ENCODE measurements around the gene PGS1.

PGS1 gene

DNA sequence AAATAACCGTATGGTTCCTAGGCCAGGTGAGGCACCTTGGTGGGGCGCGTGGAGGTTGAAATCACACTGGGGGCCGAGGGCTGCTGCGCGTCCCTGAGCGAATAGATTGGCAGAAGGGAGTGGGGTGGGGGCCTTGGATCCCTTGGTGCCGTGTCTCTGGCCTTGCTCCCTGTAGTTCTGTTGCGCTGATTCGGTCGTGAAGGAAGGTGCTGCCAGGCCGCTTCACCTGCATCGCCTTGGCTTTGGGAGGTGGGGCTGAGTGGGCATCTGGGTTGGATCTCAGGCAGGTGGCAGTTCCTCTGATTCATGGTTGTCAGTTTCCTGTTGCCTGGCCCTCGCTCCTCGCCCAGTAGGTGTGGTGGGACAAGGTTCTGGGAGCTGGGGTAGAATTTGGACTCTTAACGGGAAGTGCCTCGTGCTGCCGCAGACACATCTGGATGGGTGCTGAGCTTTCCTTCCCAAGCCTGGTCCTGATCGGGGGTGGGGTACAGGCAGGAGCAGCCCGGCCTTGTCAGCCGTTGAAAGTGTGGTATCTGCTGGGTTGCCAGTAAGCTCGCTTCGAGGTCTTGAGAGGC is 30.1 kb downstream of the PGS1 start:
- H3K4me3 ChIP-seq (ENCODE audit: low read length): no peak overlapping the region
- DNase-seq (ENCODE audit: low read depth): no peak
- TF ChIP-seq, protein P1, sequence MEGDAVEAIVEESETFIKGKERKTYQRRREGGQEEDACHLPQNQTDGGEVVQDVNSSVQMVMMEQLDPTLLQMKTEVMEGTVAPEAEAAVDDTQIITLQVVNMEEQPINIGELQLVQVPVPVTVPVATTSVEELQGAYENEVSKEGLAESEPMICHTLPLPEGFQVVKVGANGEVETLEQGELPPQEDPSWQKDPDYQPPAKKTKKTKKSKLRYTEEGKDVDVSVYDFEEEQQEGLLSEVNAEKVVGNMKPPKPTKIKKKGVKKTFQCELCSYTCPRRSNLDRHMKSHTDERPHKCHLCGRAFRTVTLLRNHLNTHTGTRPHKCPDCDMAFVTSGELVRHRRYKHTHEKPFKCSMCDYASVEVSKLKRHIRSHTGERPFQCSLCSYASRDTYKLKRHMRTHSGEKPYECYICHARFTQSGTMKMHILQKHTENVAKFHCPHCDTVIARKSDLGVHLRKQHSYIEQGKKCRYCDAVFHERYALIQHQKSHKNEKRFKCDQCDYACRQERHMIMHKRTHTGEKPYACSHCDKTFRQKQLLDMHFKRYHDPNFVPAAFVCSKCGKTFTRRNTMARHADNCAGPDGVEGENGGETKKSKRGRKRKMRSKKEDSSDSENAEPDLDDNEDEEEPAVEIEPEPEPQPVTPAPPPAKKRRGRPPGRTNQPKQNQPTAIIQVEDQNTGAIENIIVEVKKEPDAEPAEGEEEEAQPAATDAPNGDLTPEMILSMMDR (IDR thresholded peaks at IDR 0.05; ENCODE audit: insufficient read depth, low read depth, low read length, missing control alignments): no peak

DNA sequence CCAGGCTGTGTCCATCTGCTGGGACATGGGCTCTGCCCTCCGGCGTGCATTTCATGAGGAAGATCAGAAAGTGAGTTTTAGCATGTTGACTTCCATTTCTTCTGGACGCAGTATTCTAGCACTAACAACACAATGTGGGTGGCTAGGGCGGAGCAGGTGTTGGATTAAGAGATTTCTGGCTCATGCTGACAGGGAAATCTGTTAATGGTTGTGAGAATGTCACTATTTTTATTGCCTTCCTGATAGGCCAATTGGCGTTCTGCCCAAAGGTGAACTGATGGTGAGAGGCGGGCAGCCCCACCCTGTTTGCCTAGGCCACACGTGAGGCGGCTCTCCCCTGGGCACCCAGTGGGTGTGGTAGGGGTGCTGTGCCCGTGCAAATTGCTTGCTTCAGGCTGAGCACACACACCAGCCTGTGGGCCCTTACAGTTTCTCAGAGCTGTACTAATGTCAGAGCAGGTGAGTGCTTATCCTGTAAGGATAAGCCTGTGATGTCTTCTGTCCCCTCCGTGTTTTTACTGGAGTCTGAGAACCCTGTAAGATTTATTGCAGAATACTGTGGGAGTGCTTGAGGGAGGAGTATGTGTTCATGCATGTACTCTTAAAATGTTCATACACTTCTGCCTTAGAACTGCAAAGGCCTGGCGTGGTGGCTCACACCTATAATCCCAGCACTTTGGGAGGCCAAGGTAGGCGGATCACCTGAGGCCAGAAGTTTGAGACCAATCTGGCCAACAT is 30.9 kb downstream of the PGS1 start:
- no peak overlapping the region for H3K4me3 ChIP-seq (ENCODE audit: low read length)
- TF ChIP-seq, protein P1 (IDR thresholded peaks at IDR 0.05; ENCODE audit: insufficient read depth, low read depth, low read length, missing control alignments): no peak
- no peak for DNase-seq (ENCODE audit: low read depth)

DNA sequence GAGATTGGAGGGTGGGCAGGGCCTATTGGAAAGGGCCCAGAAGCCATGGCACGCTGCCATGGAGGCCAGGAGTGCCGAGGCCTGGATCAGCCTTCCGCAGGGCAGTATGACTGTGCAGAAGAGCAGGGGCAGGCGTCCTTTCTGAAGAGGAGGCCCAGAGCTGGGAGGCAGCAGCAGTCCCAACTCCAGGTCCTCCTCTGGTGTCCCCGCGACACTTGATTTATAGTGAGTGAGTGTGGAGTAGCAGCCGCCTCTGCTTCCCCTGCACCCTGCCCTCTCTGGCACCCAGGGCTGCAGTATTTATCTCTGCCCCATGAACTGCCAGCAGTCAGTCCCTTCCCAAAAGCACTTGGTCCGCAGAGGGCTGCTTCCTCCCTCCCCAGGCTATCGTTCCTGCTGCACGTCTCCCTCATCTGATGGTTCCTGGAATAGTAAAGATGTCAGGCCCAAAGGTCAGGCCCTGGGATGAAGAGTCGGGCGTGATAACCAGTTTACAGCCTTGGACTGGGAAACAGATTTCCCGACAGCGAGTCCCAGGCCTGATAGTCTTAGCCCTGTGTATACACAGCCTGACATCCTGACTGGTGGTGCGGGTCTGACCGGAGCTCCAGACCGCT is 32.9 kb downstream of the PGS1 start:
- DNase-seq (ENCODE audit: low read depth): no peak
- H3K4me3 ChIP-seq (ENCODE audit: low read length): no peak overlapping the region
- TF ChIP-seq, protein P1 (IDR thresholded peaks at IDR 0.05; ENCODE audit: insufficient read depth, low read depth, low read length, missing control alignments): no peak

DNA sequence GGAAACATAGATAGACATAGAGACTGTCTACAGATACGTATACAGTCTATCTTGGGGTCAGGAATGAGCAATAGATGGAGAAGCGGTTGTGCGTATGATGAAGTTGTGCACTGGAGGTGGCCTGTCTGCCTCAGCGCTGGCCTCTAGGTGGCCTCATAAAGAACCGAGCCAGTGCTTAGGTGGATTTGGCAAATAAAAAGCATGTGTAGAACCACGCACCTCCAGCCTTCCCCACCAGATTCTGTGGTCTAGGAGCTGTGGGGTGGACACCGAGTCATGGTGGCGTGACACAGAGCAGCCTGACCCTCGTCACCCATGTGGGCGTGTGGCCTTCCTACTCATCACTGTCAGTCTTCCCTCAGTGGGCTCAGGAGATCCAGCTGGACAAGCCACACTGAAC is 34.0 kb downstream of the PGS1 start:
- H3K4me3 ChIP-seq (ENCODE audit: low read length): no peak overlapping the region
- TF ChIP-seq, protein P1 (IDR thresholded peaks at IDR 0.05; ENCODE audit: insufficient read depth, low read depth, low read length, missing control alignments): peak; percentile 49
- DNase-seq (ENCODE audit: low read depth): no peak

DNA sequence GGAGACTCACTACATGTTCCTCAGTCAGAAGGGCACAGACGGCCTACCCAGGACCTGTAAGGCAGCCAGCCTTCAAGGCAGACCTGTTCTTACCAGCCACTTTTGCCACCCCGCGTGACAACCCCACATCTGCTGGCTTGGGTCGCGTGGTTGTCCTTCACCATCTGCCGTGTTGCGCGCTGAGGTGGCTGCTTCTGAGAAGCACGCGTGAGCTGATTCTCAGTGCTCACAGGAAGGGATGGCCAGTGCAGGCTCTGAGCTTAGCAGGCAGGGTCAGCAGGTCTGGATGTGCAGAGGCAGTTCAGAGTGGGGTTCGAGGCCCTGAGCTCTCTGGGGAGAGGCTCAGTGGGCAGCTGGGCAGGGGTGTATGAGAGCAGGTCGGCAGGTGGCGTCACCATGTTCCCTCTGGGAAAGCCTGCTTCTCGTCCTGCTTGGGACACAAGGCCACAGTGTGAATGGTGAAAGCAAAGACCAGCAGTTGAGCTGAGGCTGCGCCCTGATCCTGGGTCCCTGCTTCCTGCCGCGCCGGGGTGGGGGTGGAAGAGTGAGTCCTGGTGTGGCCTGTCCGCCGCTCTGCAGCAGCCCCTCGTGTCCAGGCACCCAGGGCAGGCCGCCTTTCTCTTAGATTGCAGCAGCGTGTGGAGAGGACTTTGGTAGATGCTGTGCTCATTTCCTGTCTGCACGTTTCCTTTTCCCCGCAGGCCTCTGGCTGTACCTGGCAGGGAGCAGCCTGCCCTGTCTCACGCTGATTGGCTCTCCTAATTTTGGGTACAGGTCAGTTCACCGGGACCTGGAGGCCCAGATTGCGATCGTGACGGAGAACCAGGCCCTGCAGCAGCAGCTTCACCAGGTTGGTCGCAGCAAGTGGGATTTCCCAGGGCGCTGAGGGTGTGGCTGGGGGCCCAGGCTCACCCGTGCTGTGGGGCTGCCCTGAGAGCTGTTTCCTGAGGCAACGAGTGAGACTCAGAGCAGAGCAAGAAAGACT is 36.0 kb downstream of the PGS1 start:
- DNase-seq (ENCODE audit: low read depth): no peak
- H3K4me3 ChIP-seq (ENCODE audit: low read length): no peak overlapping the region
- TF ChIP-seq, protein P1 (IDR thresholded peaks at IDR 0.05; ENCODE audit: insufficient read depth, low read depth, low read length, missing control alignments): no peak

DNA sequence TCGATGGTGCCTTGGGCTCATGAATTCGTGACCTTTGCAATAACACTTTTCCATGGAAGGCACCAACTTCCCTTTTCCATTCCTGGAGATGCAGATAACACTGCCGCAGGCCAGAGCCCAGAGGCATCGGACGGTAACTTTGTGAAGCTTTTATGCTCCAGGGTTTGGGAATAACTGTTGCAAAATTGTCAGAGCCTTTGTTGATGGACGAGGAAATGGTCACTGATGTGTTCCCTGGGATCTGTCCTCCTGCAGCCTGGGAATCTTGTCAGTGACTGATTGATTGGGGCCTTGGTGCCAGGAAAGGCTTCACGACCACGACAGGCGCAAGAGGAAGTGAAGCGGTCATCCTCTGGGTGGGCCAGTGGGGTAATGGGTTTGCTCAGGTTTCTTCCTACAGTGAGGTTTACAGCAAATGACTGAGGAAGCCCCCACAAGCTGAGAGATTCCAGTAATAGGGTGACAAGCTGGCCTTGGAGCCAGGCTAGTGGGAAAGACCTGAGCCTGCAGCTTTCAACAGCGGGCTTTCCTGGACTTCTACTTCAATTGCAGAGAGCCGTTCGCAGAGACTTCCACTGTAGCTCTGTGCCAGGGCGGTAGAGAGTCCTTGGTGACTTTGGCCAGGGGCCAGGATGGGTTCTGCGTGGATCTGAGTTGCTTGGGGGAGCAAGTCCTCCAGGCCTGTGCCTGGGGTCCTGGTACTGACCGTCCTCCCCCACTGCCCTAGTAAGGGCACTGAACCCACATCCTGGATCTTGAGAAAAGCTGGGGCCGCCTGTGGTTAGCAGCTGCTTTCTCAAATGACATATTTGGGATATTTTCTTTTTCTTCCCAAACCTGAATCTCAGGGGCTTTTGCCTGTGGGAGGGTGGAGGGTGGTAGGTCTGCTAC is 37.6 kb downstream of the PGS1 start:
- no peak for DNase-seq (ENCODE audit: low read depth)
- no peak overlapping the region for H3K4me3 ChIP-seq (ENCODE audit: low read length)
- TF ChIP-seq, protein P1 (IDR thresholded peaks at IDR 0.05; ENCODE audit: insufficient read depth, low read depth, low read length, missing control alignments): no peak
